GM12875 (cell line): ENCODE measurements around the gene PDCD6IP.
"Not testable (repeated sequence)": the region's sequence is repeated elsewhere in the genome, so short reads cannot be mapped to it uniquely, and the experiment has no call there.

Experiments
- H3K4me3 ChIP-seq: one replicate; pipeline ENCODE4 v1.5.1; 2011; ENCODE audit warnings: low read depth, low read length, control low read depth
- TF ChIP-seq, protein P1 (sequence below): IDR thresholded peaks from 2 replicates; pipeline ENCODE4 v1.5.1; 2011; ENCODE audit warnings: low read depth, mild to moderate bottlenecking, control low read depth, inconsistent platforms, low read length, moderate library complexity, borderline replicate concordance; ENCODE audit not compliant: insufficient read depth

The PDCD6IP gene

DNA sequence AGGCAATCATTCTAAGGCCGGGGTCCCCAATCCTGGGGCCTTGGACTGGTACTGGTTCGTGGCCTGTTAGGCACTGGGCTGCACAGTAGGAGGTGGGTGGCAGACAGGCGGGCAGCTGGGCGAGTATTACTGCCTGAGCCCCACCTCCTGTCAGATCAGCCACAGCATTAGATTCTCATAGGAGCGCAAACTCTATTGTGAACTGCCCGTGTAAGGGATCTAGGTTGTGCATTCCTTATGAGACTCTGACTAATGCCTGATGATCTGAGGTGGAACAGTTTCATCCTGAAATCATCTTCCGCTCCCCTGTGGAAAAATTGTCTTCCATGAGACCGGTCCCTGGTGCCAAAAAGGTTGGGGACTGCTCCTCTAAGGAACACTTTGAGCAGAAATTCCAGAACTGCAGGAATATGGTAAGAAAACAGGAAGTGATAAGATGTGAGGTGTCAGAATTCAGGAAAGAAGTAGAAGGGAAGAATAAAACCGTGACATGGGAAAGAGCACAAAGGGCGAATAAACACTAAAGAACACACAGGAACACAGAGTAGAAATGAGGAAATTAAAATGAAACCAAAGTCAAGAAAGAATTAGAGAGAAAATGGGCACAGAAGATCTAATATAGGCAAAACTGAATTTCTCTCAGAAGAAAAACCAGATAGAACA, 57.6 kb downstream of the PDCD6IP start:
- TF ChIP-seq, protein P1, sequence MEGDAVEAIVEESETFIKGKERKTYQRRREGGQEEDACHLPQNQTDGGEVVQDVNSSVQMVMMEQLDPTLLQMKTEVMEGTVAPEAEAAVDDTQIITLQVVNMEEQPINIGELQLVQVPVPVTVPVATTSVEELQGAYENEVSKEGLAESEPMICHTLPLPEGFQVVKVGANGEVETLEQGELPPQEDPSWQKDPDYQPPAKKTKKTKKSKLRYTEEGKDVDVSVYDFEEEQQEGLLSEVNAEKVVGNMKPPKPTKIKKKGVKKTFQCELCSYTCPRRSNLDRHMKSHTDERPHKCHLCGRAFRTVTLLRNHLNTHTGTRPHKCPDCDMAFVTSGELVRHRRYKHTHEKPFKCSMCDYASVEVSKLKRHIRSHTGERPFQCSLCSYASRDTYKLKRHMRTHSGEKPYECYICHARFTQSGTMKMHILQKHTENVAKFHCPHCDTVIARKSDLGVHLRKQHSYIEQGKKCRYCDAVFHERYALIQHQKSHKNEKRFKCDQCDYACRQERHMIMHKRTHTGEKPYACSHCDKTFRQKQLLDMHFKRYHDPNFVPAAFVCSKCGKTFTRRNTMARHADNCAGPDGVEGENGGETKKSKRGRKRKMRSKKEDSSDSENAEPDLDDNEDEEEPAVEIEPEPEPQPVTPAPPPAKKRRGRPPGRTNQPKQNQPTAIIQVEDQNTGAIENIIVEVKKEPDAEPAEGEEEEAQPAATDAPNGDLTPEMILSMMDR: no peak
- no peak overlapping the region for H3K4me3 ChIP-seq

- not testable (repeated sequence) for H3K4me3 ChIP-seq
Observed at GRCh38 chr3:33857701-33858100, 59.3 kb downstream of the PDCD6IP start.

- no peak overlapping the region for H3K4me3 ChIP-seq
- TF ChIP-seq, protein P1: no peak
Observed at GRCh38 chr3:33858131-33858530, 59.7 kb downstream of the PDCD6IP start.

GRCh38 chr3:33860373-33861050, 62.1 kb downstream of the PDCD6IP start:
- TF ChIP-seq, protein P1: no peak
- H3K4me3 ChIP-seq: no peak overlapping the region

GRCh38 chr3:33865133-33865532, 66.7 kb downstream of the PDCD6IP start:
- TF ChIP-seq, protein P1: no peak

DNA sequence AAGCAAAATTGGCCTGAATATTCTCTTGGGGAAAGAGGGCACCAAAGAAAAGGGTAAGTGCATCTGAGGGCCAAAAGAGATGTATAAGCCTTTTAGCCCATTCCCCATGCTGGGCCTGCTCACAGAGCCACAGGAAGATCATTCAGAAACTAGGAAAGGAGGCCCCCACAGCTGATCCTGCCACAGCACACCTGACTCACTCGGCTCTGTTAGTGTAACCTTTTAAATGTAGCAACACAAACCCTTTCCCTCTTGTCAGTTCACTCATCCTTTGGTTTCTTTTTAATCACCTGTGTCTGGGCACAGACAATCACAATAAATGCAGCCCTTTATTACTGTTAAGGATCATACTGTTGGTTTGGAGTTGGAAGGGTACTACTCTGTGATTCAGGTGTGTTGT, 69.9 kb downstream of the PDCD6IP start:
- TF ChIP-seq, protein P1: no peak
- no peak overlapping the region for H3K4me3 ChIP-seq

More at GRCh38 chr3:33865133-33865532, 66.7 kb downstream of the PDCD6IP start:
- no peak overlapping the region for H3K4me3 ChIP-seq

- TF ChIP-seq, protein P1: no peak
- H3K4me3 ChIP-seq: no peak overlapping the region
Observed at GRCh38 chr3:33869977-33870376, 71.5 kb downstream of the PDCD6IP start.

GRCh38 chr3:33874815-33875214, 76.4 kb downstream of the PDCD6IP start:
- TF ChIP-seq, protein P1: no peak
- H3K4me3 ChIP-seq: no peak overlapping the region
